Measurements from ENCODE around the gene XXYLT1.

The XXYLT1 gene

DNA sequence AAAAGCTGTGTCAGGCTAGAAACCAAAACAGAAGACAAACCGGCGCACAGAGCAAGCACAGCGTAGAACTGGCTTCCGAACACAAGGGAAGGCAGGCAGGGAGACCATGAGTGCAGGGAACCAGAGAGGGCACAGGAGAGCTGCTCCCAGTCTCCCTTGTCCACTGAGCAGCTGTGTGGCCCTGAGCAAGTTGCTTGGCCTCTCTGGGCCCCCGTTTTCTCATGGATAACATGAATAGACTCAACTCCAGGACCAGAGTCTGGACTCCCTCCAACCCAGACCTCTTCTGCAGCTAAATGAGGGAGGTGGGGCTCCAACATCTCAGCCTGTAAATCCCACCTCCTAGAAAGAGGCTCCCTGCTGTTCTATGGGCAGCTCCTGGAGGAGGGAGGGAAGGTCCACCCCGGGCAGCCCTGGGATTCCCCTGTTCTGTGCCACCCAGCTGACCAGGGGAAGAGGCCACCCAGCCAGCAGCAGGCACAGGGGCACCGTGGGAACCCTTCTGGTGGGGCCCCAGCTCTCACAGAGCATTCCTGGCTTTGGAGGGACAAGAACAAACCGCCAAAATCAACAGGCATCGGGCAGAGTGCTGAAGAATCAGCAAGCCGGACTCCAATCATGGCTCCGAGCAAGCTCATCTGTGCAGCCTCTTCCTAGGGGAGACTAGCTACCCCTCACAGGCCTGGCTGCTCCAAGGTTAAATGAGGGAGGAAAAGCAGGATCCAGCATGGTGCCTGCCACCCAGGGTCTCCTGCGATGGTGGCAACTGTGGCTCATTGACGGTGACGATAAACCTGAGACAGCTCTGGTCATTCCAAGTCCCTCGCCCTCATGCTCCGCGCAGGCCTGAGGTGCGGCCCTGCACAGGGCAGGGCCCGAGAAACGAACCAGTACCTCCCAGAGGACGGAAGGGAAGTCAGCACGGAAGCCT, 15.1 kb downstream of the XXYLT1 start:
- intact Hi-C loops (cut with DNase I): loop anchor here (10.0 kb wide), 1 partner anchor 141 kb away; no protein-coding TSS in a partner anchor
- DNase-seq: peak in 7 of 42 donors; percentile 6 to 42 (median 20)

- peak in 5 of 42 donors; percentile 7 to 41 (median 17) for DNase-seq
- intact Hi-C loops (cut with DNase I): loop anchor here (10.0 kb wide), 1 partner anchor 140 kb away; no protein-coding TSS in a partner anchor
Measured at GRCh38 chr3:195255176-195255500, 15.8 kb downstream of the XXYLT1 start.

- intact Hi-C loops (cut with DNase I): loop anchor here (10.0 kb wide), 1 partner anchor 140 kb away; no protein-coding TSS in a partner anchor
- DNase-seq: peak in 8 of 42 donors; percentile 5 to 32 (median 24)
Measured at GRCh38 chr3:195254454-195255175, 16.3 kb downstream of the XXYLT1 start.

GRCh38 chr3:195253923-195254432, 17.0 kb downstream of the XXYLT1 start:
- intact Hi-C loops (cut with DNase I): loop anchor here (10.0 kb wide), 1 partner anchor 139 kb away; no protein-coding TSS in a partner anchor
- DNase-seq: peak in 5 of 42 donors; percentile 1 to 28 (median 9)

- intact Hi-C loops (cut with DNase I): loop anchor here (10.0 kb wide), 1 partner anchor 137 kb away; no protein-coding TSS in a partner anchor
- DNase-seq: peak in 10 of 42 donors; percentile 4 to 37 (median 15)
Measured at GRCh38 chr3:195251336-195252065, 19.5 kb downstream of the XXYLT1 start.

- DNase-seq: peak in 8 of 42 donors; percentile 7 to 41 (median 28)
Measured at GRCh38 chr3:195250473-195251251, 20.3 kb downstream of the XXYLT1 start.

GRCh38 chr3:195249858-195250464, 21.0 kb downstream of the XXYLT1 start:
- intact Hi-C loops (cut with DNase I): loop anchor here (10.0 kb wide), 1 partner anchor 135 kb away; no protein-coding TSS in a partner anchor
- DNase-seq: peak in 7 of 42 donors; percentile 6 to 32 (median 19)

More at GRCh38 chr3:195250473-195251251, 20.3 kb downstream of the XXYLT1 start:
- intact Hi-C loops (cut with DNase I): loop anchor here (10.0 kb wide), 1 partner anchor 136 kb away; no protein-coding TSS in a partner anchor

DNA sequence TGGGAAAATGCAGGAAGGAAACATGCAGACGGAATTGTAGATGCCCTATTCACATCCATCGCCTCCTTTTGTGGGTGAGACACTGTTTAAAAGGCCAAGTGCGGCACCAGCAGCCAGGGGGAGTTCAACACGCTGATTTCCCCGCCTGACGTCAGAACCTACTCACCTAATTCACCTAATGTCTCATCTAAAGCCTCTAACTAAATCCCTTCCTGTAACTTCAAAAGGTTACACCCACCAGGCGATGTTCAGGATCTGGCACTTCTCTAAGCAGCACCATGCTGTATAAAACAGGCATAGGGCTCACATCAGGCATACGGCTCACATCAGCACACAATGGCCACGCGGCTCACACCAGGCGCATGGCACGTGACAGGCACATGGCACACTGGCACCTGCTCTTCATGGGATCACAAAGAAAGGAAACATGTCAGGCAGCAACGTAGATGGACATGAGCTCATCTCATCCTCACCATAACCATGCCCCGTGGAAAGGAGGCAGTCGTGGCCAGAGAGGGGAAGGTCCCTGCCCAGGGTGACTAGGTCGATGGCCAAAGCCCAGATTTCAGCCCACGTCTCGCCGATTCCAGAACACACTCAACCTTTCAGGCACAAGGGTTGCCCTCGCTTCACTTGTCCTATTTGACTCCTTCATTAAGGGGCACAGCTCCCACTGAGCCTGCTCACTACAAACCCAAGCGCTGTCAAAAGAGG, 21.7 kb downstream of the XXYLT1 start:
- peak in 11 of 42 donors; percentile 3 to 36 (median 18) for DNase-seq
- intact Hi-C loops (cut with DNase I): no loop called here

DNA sequence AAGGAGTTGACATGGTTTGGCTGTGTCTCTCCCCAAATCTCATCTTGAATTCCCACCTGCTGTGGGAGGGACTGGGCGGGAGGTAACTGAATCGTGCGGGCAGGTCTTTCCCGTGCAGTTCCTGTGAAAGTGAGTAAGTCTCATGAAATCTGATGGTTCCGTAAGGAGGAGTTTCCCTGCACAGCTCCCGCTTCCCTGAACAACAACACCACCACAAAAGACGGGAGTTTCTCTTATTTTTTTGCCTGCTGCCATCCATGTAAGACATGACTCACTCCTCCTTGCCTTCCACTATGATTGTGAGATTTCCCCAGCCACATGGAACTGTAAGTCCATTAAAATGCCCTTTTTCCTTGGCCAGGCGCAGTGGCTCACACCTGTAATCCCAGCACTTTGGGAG, 22.7 kb downstream of the XXYLT1 start:
- intact Hi-C loops (cut with DNase I): no loop called here
- peak in 8 of 42 donors; percentile 4 to 40 (median 10) for DNase-seq

DNA sequence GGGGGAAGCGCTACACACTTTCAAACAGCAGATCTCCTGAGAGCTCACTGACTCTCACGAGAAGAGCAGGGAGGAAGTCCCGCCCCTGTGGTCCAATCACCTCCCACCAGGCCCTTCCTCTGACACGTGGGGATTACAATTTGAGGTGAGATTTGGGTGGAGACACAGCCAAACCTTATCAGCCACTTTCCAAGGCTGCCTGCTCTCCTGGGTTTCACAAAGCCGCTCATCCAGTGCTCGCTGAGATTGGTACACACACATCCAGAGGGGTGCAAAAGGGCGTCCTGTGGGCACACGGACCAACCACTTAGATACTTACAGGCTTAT, 23.1 kb downstream of the XXYLT1 start:
- DNase-seq: peak in 7 of 42 donors; percentile 1 to 19 (median 5)
- intact Hi-C loops (cut with DNase I): no loop called here

- intact Hi-C loops (cut with DNase I): no loop called here
- peak in 11 of 42 donors; percentile 5 to 35 (median 11) for DNase-seq
Measured at GRCh38 chr3:195247086-195247862, 23.7 kb downstream of the XXYLT1 start.

DNA sequence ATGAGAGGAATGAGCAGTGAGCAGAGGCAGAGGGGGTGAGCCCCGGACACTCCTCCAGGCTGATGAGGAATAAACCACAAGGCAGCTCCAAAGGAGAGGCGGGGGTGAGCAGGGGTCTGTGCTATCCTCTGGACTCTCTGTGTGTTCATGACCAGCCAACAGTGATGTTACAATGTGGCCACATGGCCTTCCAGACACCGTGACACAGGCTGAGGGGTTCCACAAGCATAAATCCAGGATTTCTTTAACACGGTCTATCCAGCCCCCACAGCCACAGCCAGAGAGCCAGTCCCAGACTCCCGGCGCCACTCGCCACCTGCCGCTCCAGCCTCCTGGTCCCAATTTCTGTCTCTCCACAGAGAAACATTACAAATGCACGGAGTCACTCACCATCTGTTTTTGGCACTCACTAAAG, 24.4 kb downstream of the XXYLT1 start:
- intact Hi-C loops (cut with DNase I): no loop called here
- DNase-seq: peak in 12 of 42 donors; percentile 2 to 19 (median 10)

DNA sequence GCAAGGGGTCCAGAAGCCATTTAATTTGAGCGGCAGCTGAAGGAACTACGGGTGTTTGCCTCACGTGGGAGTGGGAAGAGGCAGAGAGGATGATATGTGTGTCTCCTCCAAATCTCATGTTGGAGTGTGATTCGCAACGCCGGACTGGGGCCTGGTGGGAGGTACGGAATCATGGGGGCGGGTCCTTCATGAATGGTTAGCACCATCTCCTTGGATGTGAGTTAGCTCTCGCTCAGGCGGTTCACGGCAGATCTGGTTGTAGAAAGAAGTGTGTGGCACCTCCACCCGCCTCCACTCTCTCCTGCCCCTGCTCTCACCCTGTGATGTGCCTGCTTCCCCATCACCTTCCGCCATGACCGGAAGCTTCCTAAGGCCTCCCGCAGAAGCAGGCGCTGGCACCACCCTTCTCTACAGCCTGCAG, 25.4 kb downstream of the XXYLT1 start:
- intact Hi-C loops (cut with DNase I): no loop called here
- DNase-seq: peak in 14 of 42 donors; percentile 2 to 39 (median 9)

DNA sequence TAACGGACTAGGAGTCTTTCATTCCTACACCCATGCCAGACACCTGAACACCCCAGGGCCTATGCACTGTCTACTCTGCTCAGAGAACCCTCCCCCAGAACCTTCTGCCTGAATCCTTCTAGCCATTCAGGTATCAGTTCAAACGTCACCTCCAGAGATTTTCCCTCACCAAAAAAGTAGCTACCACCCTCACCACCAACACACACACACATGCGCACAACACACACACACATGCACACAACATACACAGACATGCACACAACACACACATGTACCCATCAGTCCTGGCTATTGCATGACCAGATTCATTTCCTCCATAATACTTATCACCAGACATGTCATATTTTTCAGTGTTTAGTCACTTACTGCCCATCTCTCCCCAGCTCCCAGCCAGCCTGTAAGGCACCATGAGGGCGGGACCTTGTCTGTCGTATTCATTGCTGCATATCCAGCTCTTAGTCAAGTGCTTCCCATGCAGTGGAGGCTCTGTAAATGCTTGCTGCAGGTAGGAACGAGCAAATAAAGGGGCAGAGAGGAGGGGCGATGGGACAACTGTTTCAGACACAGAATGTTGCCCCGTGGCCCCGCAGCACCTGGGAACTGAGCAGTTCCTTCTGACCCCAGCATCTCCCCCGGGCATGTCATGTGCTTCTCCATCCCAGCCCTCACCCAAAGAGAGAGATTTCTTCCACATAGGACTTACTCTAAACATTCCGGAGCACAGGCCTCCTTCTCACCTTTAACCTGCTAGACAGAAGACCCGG, 29.2 kb downstream of the XXYLT1 start:
- DNase-seq: peak in 10 of 42 donors; percentile 2 to 35 (median 14)
- intact Hi-C loops (cut with DNase I): no loop called here

GRCh38 chr3:195240939-195241338, 30.0 kb downstream of the XXYLT1 start:
- intact Hi-C loops (cut with DNase I): no loop called here
- peak in 10 of 42 donors; percentile 4 to 39 (median 14) for DNase-seq
